Natural killer cell (primary cell): Measurements from ENCODE around the gene CDK14. TPM values are rescaled to one million over a fixed set of nuclear protein-coding genes. Genes with fewer than 3 reads are reported as not detected.

Experiments
- ATAC-seq, 3 donors: fragments of 150-1000 bp in 2 of 3; fragments of 200-7000 bp in 1 of 3; cut with Tn5 transposase; 1 replicate in 1 of 3; 2 replicates in 2 of 3; pipeline ENCODE4 v1.10.0; 2021; ENCODE audit warnings: mild to moderate bottlenecking in 2 of 3, moderate library complexity in 2 of 3
- DNase-seq, 2 donors: peaks; one replicate each; pipeline versions ENCODE4 v3.0.0 to v3.0.0-alpha.2; 2013 to 2021; ENCODE audit warnings: mixed read lengths in 1 of 2
- H3K27ac ChIP-seq: one replicate; pipeline ENCODE4 v1.5.1; 2013; ENCODE audit warnings: mild to moderate bottlenecking, low read length
- H3K27me3 ChIP-seq: one replicate; pipeline ENCODE4 v1.6.1; 2013; ENCODE audit warnings: low read length; ENCODE audit not compliant: control insufficient read depth, insufficient read depth
- H3K36me3 ChIP-seq: one replicate; pipeline ENCODE4 v1.6.1; 2013; ENCODE audit warnings: low read length; ENCODE audit not compliant: control insufficient read depth, insufficient read depth
- H3K4me1 ChIP-seq: one replicate; pipeline ENCODE4 v1.6.1; 2013; ENCODE audit warnings: low read length; ENCODE audit not compliant: control insufficient read depth, insufficient read depth
- H3K4me3 ChIP-seq: one replicate; pipeline ENCODE4 v1.5.1; 2013; ENCODE audit warnings: low read length
- H3K9me3 ChIP-seq: one replicate; pipeline ENCODE4 v1.6.1; 2013; ENCODE audit warnings: low read length; ENCODE audit not compliant: control insufficient read depth, insufficient read depth
- H3K27ac Mint-ChIP-seq, 2 donors: one replicate each; pipeline ENCODE4 v1.8.0; 2022; ENCODE audit warnings: mild to moderate bottlenecking in 2 of 2, mixed read lengths in 2 of 2, moderate library complexity in 1 of 2
- H3K27me3 Mint-ChIP-seq, 2 donors: one replicate each; pipeline ENCODE4 v1.8.0; 2022; ENCODE audit warnings: low read depth in 2 of 2, mixed read lengths in 2 of 2
- H3K36me3 Mint-ChIP-seq: one replicate; pipeline ENCODE4 v1.8.0; 2022; ENCODE audit warnings: mixed read lengths
- H3K4me1 Mint-ChIP-seq, 2 donors: one replicate each; pipeline ENCODE4 v1.8.0; 2022; ENCODE audit warnings: mixed read lengths in 2 of 2
- H3K4me3 Mint-ChIP-seq: one replicate; pipeline ENCODE4 v1.8.0; 2022; ENCODE audit warnings: mild to moderate bottlenecking, moderate library complexity, mixed read lengths
- H3K9me3 Mint-ChIP-seq, 2 donors: one replicate each; pipeline ENCODE4 v1.8.0; 2022; ENCODE audit warnings: mixed read lengths in 2 of 2
- CTCF ChIP-seq: fragments of 200-600 bp; IDR thresholded peaks from one replicate; pipeline ENCODE4 v1.8.0; 2022; ENCODE audit warnings: antibody characterized with exemption
- WGBS: methylation state at CpG from one replicate; pipeline ENCODE4 v1.1.7; 2013; ENCODE audit warnings: missing lambda C conversion rate; ENCODE audit not compliant: insufficient coverage; 5-methylcytosine and 5-hydroxymethylcytosine counted together
- intact Hi-C: fragments of 100-400 bp; cut with micrococcal nuclease; formaldehyde crosslinking; loops from one replicate; pipeline ENCODE4 v1.14.2; 2022
- total RNA-seq, 4 donors: library from RNA; stranded (reverse); fragments of 120-200 nt in 1 of 4; gene quantifications; one replicate each; pipeline versions ENCODE4 v1.2.3 to v1.2.4, GENCODE V29; 2013 to 2022

Gene CDK14
- total RNA-seq, 3 donors from 2014 or later (not counting 1 experiment from before 2014, with no cell fraction given) = 1.2 to 12.5 (median 1.9) TPM

- H3K27me3 Mint-ChIP-seq = no peaks in the 10 kb centered on the region
- no peaks in the 10 kb centered on the region for H3K4me1 Mint-ChIP-seq
These were observed 29.4 kb downstream of the CDK14 start for GRCh38 chr7:90625562-90625961.

DNA sequence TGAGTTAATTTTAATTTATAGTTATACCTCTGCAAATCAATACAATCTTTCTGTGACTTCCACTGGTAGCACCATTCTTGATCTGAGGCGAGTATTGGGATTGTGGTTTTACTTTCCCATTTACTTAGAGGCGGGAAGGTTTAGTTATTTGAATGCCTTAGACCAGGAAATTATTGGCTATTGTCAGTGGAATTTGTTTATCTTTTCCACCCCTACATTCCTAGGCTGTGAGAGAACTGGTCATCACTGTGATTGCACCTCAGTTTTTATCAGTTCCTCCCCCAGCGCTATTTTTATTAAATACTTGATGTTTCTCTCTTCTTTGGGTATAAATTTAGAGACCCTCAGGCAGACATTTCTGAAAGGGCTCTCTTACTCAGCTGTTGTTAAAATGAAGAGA, 29.9 kb downstream of the CDK14 start:
- ATAC-seq (no peak), DNase-seq (no peak)
- Histone ChIP-seq H3K27ac (no peak overlapping the region), H3K4me3 (no peak overlapping the region), H3K4me1 (no peaks in the 10 kb centered on the region), H3K36me3 (no peaks in the 10 kb centered on the region), H3K9me3 (no peaks in the 10 kb centered on the region), H3K27me3 (no peaks in the 10 kb centered on the region)
- Mint-ChIP-seq H3K9me3 (peaks cover 0 to 3% of the 10 kb centered on the region in 2 donors), H3K4me1 (no peaks in the 10 kb centered on the region), H3K27me3 (no peaks in the 10 kb centered on the region), H3K27ac (no peak overlapping the region), H3K4me3 (no peak overlapping the region), H3K36me3 (no peaks in the 10 kb centered on the region)
- TF ChIP-seq CTCF = no peak
- intact Hi-C loops = no loop called here
- no CpG with 5 or more reads among the region's 3 CpGs for WGBS

More at GRCh38 chr7:90625562-90625961, 29.4 kb downstream of the CDK14 start:
- no peak overlapping the region for H3K27ac ChIP-seq
- H3K36me3 ChIP-seq = no peaks in the 10 kb centered on the region
- peaks cover 0 to 3% of the 10 kb centered on the region in 2 donors for H3K9me3 Mint-ChIP-seq
- no peak for DNase-seq
- H3K27me3 ChIP-seq = no peaks in the 10 kb centered on the region
- no peak overlapping the region for H3K4me3 Mint-ChIP-seq
- no peak for TF ChIP-seq CTCF
- H3K27ac Mint-ChIP-seq = no peak overlapping the region
- H3K4me1 ChIP-seq = no peaks in the 10 kb centered on the region
- no peak for ATAC-seq
- H3K36me3 Mint-ChIP-seq = no peaks in the 10 kb centered on the region
- no peaks in the 10 kb centered on the region for H3K9me3 ChIP-seq
- 89% methylated on average over 3 of the region's 3 CpGs for WGBS
- H3K4me3 ChIP-seq = no peak overlapping the region
- intact Hi-C loops = no loop called here

DNA sequence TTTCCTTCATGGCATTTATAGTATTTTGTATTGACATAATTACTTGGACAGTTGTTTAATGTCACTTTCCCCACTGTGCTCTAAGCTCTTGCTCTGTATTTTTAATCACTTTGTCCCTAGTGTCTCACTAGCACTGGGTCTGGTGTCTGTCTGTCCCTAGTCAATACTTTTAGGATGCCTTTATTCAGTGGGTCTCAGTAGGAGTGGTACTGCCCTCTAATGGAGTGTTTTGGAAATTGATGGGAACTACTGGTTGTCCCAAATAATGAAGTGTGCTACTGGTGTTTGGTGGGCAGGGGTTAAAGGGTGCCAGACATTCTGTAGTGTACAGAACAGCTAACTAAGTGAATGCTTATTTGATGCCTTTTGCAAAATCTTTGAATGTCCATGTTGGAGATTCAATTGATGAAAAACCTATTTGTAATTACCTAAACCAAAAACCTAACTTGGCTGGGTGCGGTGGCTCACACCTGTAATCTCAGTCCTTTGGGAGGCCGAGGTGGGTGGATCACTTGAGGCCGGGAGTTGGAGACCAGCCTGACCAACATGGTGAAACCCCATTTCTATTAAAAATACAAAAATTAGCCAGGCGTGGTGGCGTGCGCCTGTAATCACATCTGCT, 33.3 kb downstream of the CDK14 start:
- 98% methylated on average over 6 of the region's 6 CpGs for WGBS
- DNase-seq = peak in 1 of 2 donors; percentile 15
- ATAC-seq = peak in 2 of 3 donors; percentile 28 to 43

More for the DNA sequence above, 33.3 kb downstream of the CDK14 start:
- no peaks in the 10 kb centered on the region for H3K27me3 ChIP-seq
- no peaks in the 10 kb centered on the region for H3K4me1 ChIP-seq
- H3K4me1 Mint-ChIP-seq = no peaks in the 10 kb centered on the region
- H3K27ac Mint-ChIP-seq = no peak overlapping the region
- no peak overlapping the region for H3K4me3 Mint-ChIP-seq
- H3K36me3 Mint-ChIP-seq = no peaks in the 10 kb centered on the region
- peaks cover 0 to 2% of the 10 kb centered on the region in 2 donors for H3K9me3 Mint-ChIP-seq
- H3K4me3 ChIP-seq = no peak overlapping the region
- no peaks in the 10 kb centered on the region for H3K27me3 Mint-ChIP-seq
- H3K27ac ChIP-seq = no peak overlapping the region
- no peaks in the 10 kb centered on the region for H3K9me3 ChIP-seq
- intact Hi-C loops = no loop called here
- no peaks in the 10 kb centered on the region for H3K36me3 ChIP-seq
- TF ChIP-seq CTCF = no peak
